Measurements from ENCODE around the gene LRRC72.

LRRC72 gene

GRCh38 chr7:16630654-16631053 is 104.0 kb downstream of the LRRC72 start:
- no peak for DNase-seq (ENCODE audit: low read depth)
